ENCODE data around the gene DENND10.
"Not testable (repeated sequence)": the region's sequence is repeated elsewhere in the genome, so short reads cannot be mapped to it uniquely, and the experiment has no call there.

Gene DENND10

DNA sequence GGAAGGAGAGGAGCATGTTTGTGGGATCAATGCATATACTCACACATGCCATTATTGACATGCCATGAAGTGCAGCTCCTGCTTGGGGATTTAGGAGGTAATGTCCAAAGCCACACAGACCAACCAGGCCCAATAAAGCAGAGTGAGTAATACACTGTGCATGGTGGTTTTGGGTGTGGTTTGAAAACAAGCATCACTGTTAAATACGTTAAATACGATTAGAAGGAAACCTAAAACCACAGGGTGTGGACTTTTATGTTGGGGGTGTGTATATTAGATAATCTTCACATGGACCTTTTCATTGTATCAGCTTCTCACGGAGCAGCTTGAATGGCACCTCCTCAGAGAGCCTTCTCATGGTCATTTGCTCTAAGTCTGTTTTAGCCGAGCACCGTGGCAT, 12.9 kb upstream of the DENND10 start:
- no peak for TF ChIP-seq PPARA (CRISPR knock-in tag; IDR thresholded peaks at IDR 0.05; ENCODE audit: borderline replicate concordance)
- TF ChIP-seq ISL1 (CRISPR knock-in tag; IDR thresholded peaks at IDR 0.05): no peak
- TF ChIP-seq, protein P1, sequence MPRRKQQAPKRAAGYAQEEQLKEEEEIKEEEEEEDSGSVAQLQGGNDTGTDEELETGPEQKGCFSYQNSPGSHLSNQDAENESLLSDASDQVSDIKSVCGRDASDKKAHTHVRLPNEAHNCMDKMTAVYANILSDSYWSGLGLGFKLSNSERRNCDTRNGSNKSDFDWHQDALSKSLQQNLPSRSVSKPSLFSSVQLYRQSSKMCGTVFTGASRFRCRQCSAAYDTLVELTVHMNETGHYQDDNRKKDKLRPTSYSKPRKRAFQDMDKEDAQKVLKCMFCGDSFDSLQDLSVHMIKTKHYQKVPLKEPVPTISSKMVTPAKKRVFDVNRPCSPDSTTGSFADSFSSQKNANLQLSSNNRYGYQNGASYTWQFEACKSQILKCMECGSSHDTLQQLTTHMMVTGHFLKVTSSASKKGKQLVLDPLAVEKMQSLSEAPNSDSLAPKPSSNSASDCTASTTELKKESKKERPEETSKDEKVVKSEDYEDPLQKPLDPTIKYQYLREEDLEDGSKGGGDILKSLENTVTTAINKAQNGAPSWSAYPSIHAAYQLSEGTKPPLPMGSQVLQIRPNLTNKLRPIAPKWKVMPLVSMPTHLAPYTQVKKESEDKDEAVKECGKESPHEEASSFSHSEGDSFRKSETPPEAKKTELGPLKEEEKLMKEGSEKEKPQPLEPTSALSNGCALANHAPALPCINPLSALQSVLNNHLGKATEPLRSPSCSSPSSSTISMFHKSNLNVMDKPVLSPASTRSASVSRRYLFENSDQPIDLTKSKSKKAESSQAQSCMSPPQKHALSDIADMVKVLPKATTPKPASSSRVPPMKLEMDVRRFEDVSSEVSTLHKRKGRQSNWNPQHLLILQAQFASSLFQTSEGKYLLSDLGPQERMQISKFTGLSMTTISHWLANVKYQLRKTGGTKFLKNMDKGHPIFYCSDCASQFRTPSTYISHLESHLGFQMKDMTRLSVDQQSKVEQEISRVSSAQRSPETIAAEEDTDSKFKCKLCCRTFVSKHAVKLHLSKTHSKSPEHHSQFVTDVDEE (CRISPR knock-in tag; IDR thresholded peaks at IDR 0.05): no peak
- ATAC-seq: no peak; the same call in 1 of the 3 replicates

DNA sequence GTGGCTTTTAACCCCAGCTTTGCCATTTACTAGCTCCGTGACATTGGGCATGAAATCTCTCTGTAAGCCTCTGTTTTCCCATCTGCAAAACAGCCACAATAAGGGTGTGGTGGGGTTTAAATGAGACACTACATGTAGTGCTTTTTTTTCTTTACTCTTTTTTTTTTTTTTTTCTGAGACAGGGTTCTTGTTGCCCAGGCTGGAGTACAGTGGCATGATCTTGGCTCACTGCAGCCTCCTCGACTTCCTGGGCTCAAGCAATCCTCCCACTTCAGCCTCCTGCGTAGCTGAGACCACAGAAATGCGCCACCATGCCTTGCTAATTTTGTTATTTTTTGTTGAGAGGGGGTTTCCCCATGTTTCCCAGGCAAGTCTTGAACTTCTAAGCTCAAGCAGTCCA, 8.3 kb upstream of the DENND10 start:
- ATAC-seq: no peak
- no peak for TF ChIP-seq ZNF70 (CRISPR knock-in tag; IDR thresholded peaks at IDR 0.05)
- TF ChIP-seq ZNF565 (CRISPR knock-in tag; conservative IDR thresholded peaks at IDR 0.05; ENCODE audit: low read depth): no peak
- TF ChIP-seq ZNF8 (CRISPR knock-in tag; IDR thresholded peaks at IDR 0.05): no peak
- no peak for TF ChIP-seq BACH2 (CRISPR knock-in tag; IDR thresholded peaks at IDR 0.05; ENCODE audit: borderline replicate concordance)
- TF ChIP-seq RARB (CRISPR knock-in tag; IDR thresholded peaks at IDR 0.05): no peak
- TF ChIP-seq, protein P2, sequence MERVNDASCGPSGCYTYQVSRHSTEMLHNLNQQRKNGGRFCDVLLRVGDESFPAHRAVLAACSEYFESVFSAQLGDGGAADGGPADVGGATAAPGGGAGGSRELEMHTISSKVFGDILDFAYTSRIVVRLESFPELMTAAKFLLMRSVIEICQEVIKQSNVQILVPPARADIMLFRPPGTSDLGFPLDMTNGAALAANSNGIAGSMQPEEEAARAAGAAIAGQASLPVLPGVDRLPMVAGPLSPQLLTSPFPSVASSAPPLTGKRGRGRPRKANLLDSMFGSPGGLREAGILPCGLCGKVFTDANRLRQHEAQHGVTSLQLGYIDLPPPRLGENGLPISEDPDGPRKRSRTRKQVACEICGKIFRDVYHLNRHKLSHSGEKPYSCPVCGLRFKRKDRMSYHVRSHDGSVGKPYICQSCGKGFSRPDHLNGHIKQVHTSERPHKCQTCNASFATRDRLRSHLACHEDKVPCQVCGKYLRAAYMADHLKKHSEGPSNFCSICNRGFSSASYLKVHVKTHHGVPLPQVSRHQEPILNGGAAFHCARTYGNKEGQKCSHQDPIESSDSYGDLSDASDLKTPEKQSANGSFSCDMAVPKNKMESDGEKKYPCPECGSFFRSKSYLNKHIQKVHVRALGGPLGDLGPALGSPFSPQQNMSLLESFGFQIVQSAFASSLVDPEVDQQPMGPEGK (CRISPR knock-in tag; IDR thresholded peaks at IDR 0.05; ENCODE audit: borderline replicate concordance): no peak
- TF ChIP-seq ZFP3 (CRISPR knock-in tag; IDR thresholded peaks at IDR 0.05): no peak
- TF ChIP-seq SNAI2 (CRISPR knock-in tag; IDR thresholded peaks at IDR 0.05): no peak
- no peak for TF ChIP-seq ZFP30 (CRISPR knock-in tag; IDR thresholded peaks at IDR 0.05)
- no peak for TF ChIP-seq GLIS3 (CRISPR knock-in tag; IDR thresholded peaks at IDR 0.05)

DNA sequence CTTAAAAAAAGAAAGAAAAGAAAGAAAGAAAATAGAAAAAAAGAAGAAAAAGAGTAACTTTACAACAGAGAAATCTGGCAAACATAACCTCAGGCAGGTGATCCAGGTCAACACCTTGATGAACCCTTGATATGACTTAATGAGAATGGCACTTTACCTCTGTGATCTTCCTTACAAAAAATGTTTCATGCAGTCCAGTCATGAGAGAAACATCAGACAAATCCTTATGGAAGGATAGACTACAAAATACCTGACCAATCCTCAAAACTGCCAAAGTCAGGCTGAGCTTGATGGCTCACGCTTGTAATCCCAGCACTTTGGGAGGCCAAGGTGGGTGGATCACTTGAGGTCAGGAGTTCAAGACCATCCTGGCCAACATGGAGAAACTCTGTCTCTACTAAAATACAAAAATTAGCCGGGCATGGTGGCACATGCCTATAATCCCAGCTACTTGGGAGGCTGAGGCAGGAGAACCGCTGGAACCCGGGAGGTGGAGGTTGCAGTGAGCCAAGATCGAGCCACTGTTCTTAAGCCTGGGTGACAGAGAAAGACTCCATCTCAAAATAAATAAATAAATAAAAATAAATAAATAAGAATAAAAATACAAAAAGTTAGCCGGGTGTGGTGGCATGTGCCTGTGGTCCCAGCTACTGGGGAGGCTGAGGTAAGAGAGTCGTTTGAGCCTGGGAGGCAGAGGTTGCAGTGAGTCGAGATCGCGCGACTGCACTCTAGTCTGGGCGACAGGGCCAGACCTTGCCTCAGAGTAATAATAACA, 7.1 kb upstream of the DENND10 start:
- ATAC-seq: not testable (repeated sequence)

DNA sequence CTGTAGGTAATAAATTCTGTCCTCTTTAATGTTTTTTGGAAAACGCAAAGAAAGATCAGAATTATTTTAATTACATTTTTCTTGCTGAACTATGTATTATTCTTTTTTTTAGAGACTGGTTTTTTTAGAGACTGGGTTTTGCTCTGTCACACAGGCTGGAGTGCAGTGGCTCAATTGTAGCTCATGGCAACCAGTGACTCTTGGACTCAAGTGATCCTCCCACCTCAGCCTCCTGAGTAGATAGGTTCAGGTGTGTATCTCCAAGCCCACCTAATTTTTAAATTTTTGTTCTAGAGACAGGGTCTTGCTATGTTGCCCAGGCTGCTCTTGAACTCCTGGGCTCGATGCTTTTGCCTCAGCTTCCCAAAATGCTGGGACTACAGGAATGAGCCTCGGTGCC, 5.3 kb upstream of the DENND10 start:
- TF ChIP-seq ARNTL (CRISPR knock-in tag; IDR thresholded peaks at IDR 0.05; ENCODE audit: borderline replicate concordance, low read depth) (no peak), RARB (CRISPR knock-in tag; IDR thresholded peaks at IDR 0.05) (no peak), BACH2 (CRISPR knock-in tag; IDR thresholded peaks at IDR 0.05; ENCODE audit: borderline replicate concordance) (no peak), ZNF70 (CRISPR knock-in tag; IDR thresholded peaks at IDR 0.05) (no peak), ZNF8 (CRISPR knock-in tag; IDR thresholded peaks at IDR 0.05) (no peak)
- TF ChIP-seq, protein P3, sequence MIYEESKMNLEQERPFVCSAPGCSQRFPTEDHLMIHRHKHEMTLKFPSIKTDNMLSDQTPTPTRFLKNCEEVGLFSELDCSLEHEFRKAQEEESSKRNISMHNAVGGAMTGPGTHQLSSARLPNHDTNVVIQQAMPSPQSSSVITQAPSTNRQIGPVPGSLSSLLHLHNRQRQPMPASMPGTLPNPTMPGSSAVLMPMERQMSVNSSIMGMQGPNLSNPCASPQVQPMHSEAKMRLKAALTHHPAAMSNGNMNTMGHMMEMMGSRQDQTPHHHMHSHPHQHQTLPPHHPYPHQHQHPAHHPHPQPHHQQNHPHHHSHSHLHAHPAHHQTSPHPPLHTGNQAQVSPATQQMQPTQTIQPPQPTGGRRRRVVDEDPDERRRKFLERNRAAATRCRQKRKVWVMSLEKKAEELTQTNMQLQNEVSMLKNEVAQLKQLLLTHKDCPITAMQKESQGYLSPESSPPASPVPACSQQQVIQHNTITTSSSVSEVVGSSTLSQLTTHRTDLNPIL (CRISPR knock-in tag; IDR thresholded peaks at IDR 0.05; ENCODE audit: low read depth): no peak
- TF ChIP-seq, protein P4, sequence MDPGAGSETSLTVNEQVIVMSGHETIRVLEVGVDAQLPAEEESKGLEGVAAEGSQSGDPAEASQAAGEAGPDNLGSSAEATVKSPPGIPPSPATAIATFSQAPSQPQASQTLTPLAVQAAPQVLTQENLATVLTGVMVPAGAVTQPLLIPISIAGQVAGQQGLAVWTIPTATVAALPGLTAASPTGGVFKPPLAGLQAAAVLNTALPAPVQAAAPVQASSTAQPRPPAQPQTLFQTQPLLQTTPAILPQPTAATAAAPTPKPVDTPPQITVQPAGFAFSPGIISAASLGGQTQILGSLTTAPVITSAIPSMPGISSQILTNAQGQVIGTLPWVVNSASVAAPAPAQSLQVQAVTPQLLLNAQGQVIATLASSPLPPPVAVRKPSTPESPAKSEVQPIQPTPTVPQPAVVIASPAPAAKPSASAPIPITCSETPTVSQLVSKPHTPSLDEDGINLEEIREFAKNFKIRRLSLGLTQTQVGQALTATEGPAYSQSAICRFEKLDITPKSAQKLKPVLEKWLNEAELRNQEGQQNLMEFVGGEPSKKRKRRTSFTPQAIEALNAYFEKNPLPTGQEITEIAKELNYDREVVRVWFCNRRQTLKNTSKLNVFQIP (CRISPR knock-in tag; IDR thresholded peaks at IDR 0.05; ENCODE audit: borderline replicate concordance, low read depth): no peak
- ATAC-seq: no peak

DNA sequence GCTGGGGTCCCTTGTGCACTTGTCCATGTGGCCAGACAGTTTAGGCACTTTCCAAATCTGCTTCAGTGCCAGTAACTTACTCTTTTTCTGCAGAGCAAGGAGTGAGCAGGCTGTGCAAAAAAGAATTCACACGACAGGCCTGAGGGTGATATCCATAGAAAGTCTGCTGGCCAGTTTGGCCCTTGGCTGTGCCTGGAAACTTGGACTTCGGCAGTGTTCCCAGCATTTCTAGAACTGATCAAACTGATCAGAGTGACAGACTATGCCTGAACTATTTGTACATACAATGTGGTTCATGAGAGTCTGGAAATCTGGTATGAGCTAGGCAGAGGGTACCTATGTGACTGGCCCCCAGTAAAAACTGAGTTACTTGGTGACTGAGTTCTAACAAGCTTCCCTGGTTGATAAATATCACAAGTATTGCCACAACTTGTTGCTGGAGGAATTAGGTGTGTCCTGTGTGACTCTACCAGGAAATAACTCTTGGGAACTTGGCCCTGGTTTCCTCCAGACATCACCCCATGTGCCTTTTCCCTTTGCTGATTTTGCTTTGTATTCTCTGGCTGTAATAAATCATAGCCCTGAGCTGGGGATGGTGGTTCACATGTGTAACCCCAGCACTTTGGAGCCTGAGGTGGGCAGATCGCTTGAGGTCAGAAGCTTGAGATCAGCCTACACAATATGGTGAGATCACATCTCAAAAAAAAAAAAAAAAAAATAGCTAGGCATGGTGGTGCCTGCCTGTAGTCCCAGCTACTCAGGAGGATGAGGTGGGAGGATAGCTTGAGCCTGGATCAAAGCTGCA, 3.3 kb upstream of the DENND10 start:
- no peak for ATAC-seq
- TF ChIP-seq GLIS3 (CRISPR knock-in tag; IDR thresholded peaks at IDR 0.05): no peak
- TF ChIP-seq RARB (CRISPR knock-in tag; IDR thresholded peaks at IDR 0.05): no peak
- TF ChIP-seq ZFP3 (CRISPR knock-in tag; IDR thresholded peaks at IDR 0.05): no peak
- no peak for TF ChIP-seq ARNTL (CRISPR knock-in tag; IDR thresholded peaks at IDR 0.05; ENCODE audit: borderline replicate concordance, low read depth)
- TF ChIP-seq, protein P2 (CRISPR knock-in tag; IDR thresholded peaks at IDR 0.05; ENCODE audit: borderline replicate concordance): no peak
